ENCODE results near the gene FAM240A. TPM values are rescaled to one million over a fixed set of nuclear protein-coding genes. Genes with fewer than 3 reads are reported as not detected.

FAM240A gene
- total RNA-seq, 1 experiment from 2014 or later: not detected

GRCh38 chr3:46648096-46648495, 35.8 kb downstream of the FAM240A start:
- TF ChIP-seq CTCF (IDR thresholded peaks at IDR 0.05; ENCODE audit: unreplicated experiment): no peak
- H3K4me3 Mint-ChIP-seq (ENCODE audit: low read depth, unreplicated experiment): no peak overlapping the region
- intact Hi-C loops (cut with micrococcal nuclease; ENCODE audit: unreplicated experiment): no loop called here
- peaks cover 25% of the 10 kb centered on the region for H3K27me3 Mint-ChIP-seq (ENCODE audit: unreplicated experiment)
- H3K9me3 Mint-ChIP-seq (ENCODE audit: low read depth, unreplicated experiment): no peaks in the 10 kb centered on the region
- H3K4me1 Mint-ChIP-seq (ENCODE audit: low read depth, unreplicated experiment): no peaks in the 10 kb centered on the region
- CTCF ChIA-PET: no interaction called here
- no TSS peak for BruUV-seq (replicated peaks)
- no peak overlapping the region for H3K27ac Mint-ChIP-seq (ENCODE audit: unreplicated experiment)
- no peaks in the 10 kb centered on the region for H3K36me3 Mint-ChIP-seq (ENCODE audit: insufficient read depth, unreplicated experiment)
- no peak for DNase-seq

GRCh38 chr3:46649436-46649835, 37.1 kb downstream of the FAM240A start:
- intact Hi-C loops (cut with micrococcal nuclease; ENCODE audit: unreplicated experiment): no loop called here
- no peak for DNase-seq
- Mint-ChIP-seq H3K4me3 (ENCODE audit: low read depth, unreplicated experiment) (no peak overlapping the region), H3K4me1 (ENCODE audit: low read depth, unreplicated experiment) (no peaks in the 10 kb centered on the region), H3K27me3 (ENCODE audit: unreplicated experiment) (peaks cover 22% of the 10 kb centered on the region), H3K27ac (ENCODE audit: unreplicated experiment) (no peak overlapping the region), H3K36me3 (ENCODE audit: insufficient read depth, unreplicated experiment) (no peaks in the 10 kb centered on the region), H3K9me3 (ENCODE audit: low read depth, unreplicated experiment) (no peaks in the 10 kb centered on the region)
- BruUV-seq (replicated peaks): no TSS peak
- CTCF ChIA-PET: no interaction called here
- no peak for TF ChIP-seq CTCF (IDR thresholded peaks at IDR 0.05; ENCODE audit: unreplicated experiment)

GRCh38 chr3:46651084-46651483, 38.8 kb downstream of the FAM240A start:
- no peaks in the 10 kb centered on the region for H3K9me3 Mint-ChIP-seq (ENCODE audit: low read depth, unreplicated experiment)
- no peak for DNase-seq
- H3K4me3 Mint-ChIP-seq (ENCODE audit: low read depth, unreplicated experiment): no peak overlapping the region
- intact Hi-C loops (cut with micrococcal nuclease; ENCODE audit: unreplicated experiment): no loop called here
- CTCF ChIA-PET: no interaction called here
- H3K4me1 Mint-ChIP-seq (ENCODE audit: low read depth, unreplicated experiment): no peaks in the 10 kb centered on the region
- H3K27me3 Mint-ChIP-seq (ENCODE audit: unreplicated experiment): peaks cover 32% of the 10 kb centered on the region
- no peaks in the 10 kb centered on the region for H3K36me3 Mint-ChIP-seq (ENCODE audit: insufficient read depth, unreplicated experiment)
- TF ChIP-seq CTCF (IDR thresholded peaks at IDR 0.05; ENCODE audit: unreplicated experiment): no peak
- H3K27ac Mint-ChIP-seq (ENCODE audit: unreplicated experiment): no peak overlapping the region
- BruUV-seq (replicated peaks): no TSS peak

GRCh38 chr3:46655271-46655670, 42.9 kb downstream of the FAM240A start:
- no peak for DNase-seq
- intact Hi-C loops (cut with micrococcal nuclease; ENCODE audit: unreplicated experiment): no loop called here
- no TSS peak for BruUV-seq (replicated peaks)
- Mint-ChIP-seq H3K9me3 (ENCODE audit: low read depth, unreplicated experiment) (no peaks in the 10 kb centered on the region), H3K4me3 (ENCODE audit: low read depth, unreplicated experiment) (no peak overlapping the region), H3K27me3 (ENCODE audit: unreplicated experiment) (peaks cover 20% of the 10 kb centered on the region), H3K4me1 (ENCODE audit: low read depth, unreplicated experiment) (no peaks in the 10 kb centered on the region), H3K27ac (ENCODE audit: unreplicated experiment) (no peak overlapping the region), H3K36me3 (ENCODE audit: insufficient read depth, unreplicated experiment) (no peaks in the 10 kb centered on the region)
- CTCF ChIA-PET: no interaction called here
- TF ChIP-seq CTCF (IDR thresholded peaks at IDR 0.05; ENCODE audit: unreplicated experiment): no peak

Measured in Calu3 (cell line).